Activated CD4-positive, CD25-positive, alpha-beta regulatory T cell treated with anti-CD3 and anti-CD28 coated beads, Interleukin-2, amount 50 U/mL, for 16 hours (primary cell): ENCODE results near the gene SART3.
"Not testable (repeated sequence)": the region's sequence is repeated elsewhere in the genome, so short reads cannot be mapped to it uniquely, and the experiment has no call there.

Source experiments
- DNase-seq: peaks from one replicate; pipeline ENCODE4 v3.0.0-alpha.2; 2020; ENCODE audit warnings: low read depth, low spot score

Gene SART3

GRCh38 chr12:108597559-108598471 lies 36.8 kb upstream of the SART3 start, which contains the start of gene TMEM119:
TMEM119 (minus strand) TSS chr12:108598084; CDS start chr12:108592383, 5,701 bp downstream.
- no peak for DNase-seq

GRCh38 chr12:108596854-108597558 lies 36.0 kb upstream of the SART3 start:
- DNase-seq: no peak

- DNase-seq: no peak
Measured at GRCh38 chr12:108595711-108596647, 35.0 kb upstream of the SART3 start.

- DNase-seq: no peak
Measured at GRCh38 chr12:108594960-108595710, 34.2 kb upstream of the SART3 start.

GRCh38 chr12:108594323-108594903 lies 33.4 kb upstream of the SART3 start:
- no peak for DNase-seq

GRCh38 chr12:108592033-108592909 lies 31.3 kb upstream of the SART3 start:
- no peak for DNase-seq

- DNase-seq: no peak
Measured at GRCh38 chr12:108591267-108591980, 30.5 kb upstream of the SART3 start.

- DNase-seq: not testable (repeated sequence)
Measured at GRCh38 chr12:108590463-108590862, 29.5 kb upstream of the SART3 start.

GRCh38 chr12:108589840-108590229 lies 28.9 kb upstream of the SART3 start:
- DNase-seq: no peak

- DNase-seq: no peak
Measured at GRCh38 chr12:108589028-108589839, 28.3 kb upstream of the SART3 start.

GRCh38 chr12:108587826-108588225 lies 26.9 kb upstream of the SART3 start:
- DNase-seq: no peak

- DNase-seq: no peak
Measured at GRCh38 chr12:108586306-108586705, 25.3 kb upstream of the SART3 start.

GRCh38 chr12:108585864-108586263 lies 24.9 kb upstream of the SART3 start:
- no peak for DNase-seq

GRCh38 chr12:108584456-108585065 lies 23.6 kb upstream of the SART3 start:
- DNase-seq: no peak

- DNase-seq: no peak
Measured at GRCh38 chr12:108583991-108584390, 23.0 kb upstream of the SART3 start.

- DNase-seq: no peak
Measured at GRCh38 chr12:108582978-108583770, 22.2 kb upstream of the SART3 start.

GRCh38 chr12:108582509-108582908 lies 21.5 kb upstream of the SART3 start:
- no peak for DNase-seq
